Right renal pelvis (tissue), 4 donors: ENCODE measurements around the gene TNPO3. TPM values are rescaled to one million over a fixed set of nuclear protein-coding genes. Genes with fewer than 3 reads are reported as not detected.

Source experiments
- DNase-seq, 4 donors: peaks; one replicate each; pipeline ENCODE4 v3.0.0-alpha.2; 2013; ENCODE audit warnings: low read depth in 4 of 4, low spot score in 3 of 4, missing footprints in 1 of 4
- polyA plus RNA-seq, 4 donors: library from polyadenylated mRNA; unstranded; fragments of 120-200 nt; gene quantifications; one replicate each; pipeline ENCODE4 v1.2.1, GENCODE V29; 2013; ENCODE audit not compliant: insufficient read length in 4 of 4

The TNPO3 gene
- 10 to 100 TPM; 42.9 to 45.3 (median 43.7) TPM for polyA plus RNA-seq

DNA sequence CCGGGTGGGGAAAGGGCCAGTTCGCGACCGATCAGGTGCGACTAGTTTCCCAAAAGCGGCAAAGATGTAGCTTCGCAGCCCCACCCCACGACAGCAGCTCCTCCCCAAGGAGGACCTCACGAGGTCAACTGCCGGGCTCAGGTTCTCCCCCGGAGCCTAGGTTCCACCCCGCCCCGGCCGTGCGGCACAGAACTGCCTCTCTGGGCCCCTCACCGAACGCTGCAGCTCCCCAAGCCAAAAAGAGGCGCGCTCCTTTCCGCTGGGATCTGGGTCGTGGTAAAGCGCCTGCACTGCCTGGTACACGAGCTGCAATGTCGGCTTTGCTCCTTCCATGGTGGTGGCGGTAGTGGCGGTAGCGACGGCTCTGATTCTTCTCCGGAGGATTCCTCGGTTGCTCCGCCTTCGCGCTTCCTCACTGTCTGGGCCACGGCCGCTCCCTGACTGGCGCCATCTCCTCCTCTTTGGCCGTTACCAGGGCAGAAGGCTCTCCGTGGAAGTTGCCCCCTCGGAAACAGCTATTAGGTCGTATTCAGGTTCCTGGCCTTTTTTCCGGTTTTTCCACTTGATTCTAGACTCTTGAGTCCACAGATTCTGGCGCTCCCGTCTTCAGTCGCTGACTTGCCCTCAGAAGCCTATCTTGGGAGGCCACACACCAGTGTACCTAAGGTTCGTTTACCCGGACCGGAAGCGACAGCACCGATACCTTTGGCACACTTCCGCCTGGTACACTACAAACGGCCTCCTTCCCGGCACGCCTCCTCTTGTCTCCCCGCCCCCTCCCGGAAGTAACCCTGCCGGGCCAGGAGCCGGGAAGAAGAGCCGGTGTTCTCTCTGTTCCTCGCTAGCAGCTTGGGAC, at the start of gene TNPO3:
TSS of gene TNPO3 (minus strand) at position 674 of the 856 bp plus-strand sequence. CDS start at position 333, 341 bp downstream.
- DNase-seq, result peak; percentile 86 to 89 (median 88)

DNA sequence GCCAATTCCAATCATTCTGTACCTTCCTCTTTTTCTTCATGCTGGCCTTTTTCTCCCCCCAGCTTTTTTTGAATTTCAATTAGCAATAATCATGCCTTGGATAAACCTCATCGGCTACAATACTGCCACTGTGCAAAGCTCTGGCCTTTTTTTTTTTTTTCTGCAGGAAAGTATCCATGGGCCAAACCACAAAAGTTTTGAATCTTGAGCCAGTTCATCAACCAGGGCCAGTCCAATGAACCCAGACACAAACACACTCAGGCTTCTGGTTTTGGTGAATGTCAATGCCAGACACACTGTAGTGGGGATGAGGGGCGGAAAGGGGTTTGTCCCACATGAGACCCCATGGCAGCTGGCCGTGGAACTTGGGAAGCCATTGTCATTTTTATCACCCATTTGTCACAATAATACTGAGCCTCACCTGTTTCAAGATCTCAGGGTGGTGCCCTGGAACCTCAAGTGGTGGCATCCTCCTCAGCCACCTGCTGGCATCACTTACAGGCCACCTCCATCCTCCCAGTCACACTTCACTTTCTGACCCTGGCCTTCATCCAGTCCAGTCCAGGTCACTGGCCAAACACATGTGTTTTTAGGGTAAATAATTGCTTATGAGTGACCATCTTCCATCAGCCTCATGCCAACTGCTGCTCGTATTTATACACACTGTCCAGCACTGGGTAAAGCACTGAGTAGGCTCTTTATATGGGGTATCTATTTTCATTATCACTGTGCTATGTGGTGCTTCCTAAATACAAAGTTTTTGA, 48.8 kb upstream of the TNPO3 start:
- no peak for DNase-seq

DNA sequence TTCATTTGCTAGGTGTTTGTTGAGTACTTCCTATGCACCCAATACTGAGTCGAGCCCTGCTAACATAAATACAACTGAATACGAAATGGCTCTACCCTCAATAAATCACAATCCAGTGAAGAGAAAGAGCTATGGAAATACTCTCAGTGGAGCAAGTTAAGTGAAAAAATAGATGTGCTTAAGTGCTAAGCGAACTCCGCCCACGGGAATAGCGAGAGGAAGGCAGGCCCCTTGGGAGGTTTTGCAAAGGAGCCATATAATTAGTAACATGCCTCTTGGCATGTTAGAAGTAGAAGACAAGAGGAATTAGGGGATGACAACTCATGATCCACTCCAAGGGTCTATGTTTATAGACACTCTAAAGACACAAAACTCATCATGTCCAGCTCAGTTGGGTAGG, 46.8 kb upstream of the TNPO3 start:
- DNase-seq, result no peak

DNA sequence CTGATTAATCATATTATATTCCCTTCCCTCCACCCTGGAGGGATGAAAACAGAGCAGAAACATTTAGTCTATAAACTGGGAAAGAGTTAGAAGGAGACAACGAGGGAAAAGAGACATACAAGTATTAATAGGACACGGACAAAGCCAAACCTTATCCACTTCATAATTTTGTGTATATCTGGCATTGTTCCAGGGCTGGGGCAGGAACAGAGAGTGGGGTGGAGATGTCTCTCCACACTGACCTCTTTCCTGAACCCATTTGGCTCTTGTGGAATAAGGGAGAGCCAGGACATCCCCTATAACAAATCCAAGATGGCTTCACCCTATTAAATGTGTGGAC, 45.9 kb upstream of the TNPO3 start:
- no peak for DNase-seq

DNA sequence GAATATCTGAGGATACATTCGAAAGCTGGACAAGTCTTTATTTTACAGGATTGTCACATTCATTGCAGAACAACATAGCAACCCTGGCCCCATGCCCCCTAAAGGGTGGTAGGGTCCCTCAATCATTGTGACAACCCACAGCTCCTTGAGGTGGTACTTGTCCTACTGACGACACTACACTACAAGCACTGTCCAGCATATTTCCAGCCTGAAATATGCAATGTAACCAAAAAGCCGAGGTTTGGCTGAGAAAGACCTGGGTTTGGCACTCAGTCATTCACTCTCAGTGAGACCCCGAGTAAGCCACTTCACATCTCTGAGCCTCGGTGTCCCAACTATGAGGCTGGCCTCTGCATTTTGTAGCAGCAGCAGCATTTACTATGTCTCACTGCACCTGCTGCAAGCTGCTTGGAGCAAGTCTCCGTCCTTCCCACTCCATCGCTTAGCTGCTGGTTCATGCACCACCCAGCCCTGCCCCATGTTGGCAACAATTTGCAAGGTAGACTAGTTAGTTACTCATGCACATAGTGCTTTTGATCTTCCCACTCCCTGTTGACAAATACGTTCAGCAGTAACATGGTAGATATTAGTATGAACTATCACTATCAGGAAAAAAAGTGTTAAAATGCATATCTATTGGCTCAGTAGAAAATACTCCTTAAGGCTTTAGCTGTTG, 43.6 kb upstream of the TNPO3 start:
- no peak for DNase-seq

DNA sequence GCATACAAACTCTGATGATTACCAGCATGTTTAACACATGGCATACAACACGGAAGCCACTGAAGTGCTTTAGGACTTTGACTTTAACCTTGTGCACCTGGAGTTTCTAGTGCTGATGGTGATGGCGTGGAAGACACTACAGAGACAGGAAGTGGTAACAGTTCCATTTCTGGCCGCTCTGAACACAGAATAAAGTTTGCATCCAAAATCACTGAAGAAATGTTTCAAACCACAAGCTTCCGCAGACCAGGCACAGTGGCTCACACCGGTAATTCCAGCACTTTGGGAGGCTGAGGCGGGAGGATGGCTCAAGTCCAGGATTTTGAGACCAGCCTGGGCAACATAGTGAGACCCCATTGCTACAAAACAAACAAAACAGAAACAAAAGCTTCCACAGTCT, 40.3 kb upstream of the TNPO3 start:
- DNase-seq, result no peak

DNA sequence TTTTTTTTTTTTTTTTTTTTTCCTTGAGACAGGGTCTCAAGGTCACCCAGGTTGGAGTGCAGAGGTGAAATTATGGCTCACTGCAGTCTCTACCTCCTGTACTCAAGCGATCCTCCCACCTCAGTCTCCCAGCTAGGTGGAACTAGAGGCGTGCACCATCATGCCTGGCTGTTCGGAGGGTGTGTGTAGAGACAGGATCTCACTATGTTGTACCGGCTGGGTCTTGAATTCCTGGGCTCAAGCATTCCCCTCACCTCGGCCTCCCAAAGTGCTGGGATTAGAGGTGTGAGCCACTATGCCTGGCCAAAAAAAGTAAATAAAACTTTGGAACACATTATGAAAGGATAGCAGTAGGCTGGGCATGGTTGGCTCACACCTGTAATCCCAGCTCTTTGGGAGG, 39.6 kb upstream of the TNPO3 start:
- no peak for DNase-seq

DNA sequence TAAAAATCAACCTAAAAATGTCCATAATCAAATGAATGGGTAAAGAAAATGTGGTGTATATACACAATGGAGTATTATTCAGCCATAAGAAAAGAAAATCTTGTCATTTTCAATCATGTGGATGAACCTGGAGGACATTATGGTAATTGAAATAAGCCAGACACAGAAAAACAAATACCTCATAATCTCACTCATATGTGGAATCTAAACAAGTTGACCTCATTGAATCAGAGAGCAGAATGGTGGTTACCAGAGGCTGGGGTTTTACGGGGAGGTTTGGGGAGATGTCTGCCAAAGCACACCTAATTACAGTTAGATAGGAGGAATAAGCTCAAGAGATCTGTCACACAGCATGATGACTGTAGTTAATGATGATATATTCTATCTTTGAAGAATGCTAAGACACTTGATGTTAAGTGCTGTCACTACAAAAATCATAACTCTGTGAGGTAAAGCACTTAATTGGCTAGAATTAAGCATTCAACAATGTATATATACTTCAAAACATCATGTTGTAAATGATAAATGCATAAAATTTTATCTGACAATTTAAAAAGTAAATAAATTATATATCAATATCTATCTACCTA, 39.1 kb upstream of the TNPO3 start:
- DNase-seq, result no peak

DNA sequence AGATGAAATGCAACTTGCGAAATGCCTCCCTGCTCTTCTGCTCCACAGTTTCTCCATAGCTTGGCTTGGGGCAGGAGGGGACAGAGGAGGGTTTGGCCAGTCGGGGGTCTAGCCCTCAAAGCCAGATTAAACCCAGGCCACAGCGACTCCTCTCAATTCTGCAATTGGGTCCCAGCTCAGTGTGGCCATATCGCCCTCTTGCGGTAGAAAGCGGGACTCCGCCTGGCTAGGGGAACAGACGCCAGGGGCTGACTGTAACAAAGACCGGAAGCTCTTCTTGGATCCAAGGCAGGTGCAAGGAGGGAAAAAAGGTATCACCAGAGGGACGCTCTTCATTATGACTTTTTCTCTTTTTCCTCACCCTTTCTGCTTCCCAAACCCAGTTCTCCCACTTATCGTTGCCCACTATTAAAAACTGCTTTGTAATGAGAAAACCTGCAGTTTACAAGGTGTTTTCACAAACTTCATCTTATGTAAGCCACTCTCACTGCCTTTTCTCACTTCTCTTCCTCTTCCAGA, 36.6 kb upstream of the TNPO3 start:
- peak; percentile 49 to 75 (median 69) for DNase-seq

DNA sequence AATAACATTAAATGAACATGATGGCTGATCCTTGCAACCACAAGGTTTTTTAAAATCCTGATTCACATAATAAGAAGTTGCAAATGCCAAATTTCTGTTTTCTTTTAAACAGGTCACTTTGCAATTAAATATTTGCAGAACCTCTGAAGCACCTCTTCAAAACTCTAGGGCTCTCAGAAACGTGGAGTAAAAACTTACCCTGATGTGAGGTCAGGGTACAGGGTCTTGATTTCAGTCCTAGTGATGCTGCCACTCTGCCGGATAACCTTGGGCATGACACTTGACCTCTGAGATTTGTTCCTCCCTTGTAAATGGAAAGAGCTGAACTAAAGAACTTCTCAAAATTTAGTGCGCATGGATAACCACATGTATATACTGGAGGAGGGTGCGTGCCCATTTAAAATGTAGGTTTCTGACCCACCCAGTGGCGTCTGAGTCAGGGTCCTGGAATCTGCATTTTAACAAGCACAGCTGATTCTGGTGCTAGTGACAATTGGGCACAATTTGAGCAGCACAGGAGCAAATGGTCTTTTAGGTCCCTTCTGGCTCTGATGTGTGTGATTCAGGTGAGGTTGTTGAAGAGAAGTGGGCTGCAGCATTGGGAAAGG, 35.5 kb upstream of the TNPO3 start:
- no peak for DNase-seq

DNA sequence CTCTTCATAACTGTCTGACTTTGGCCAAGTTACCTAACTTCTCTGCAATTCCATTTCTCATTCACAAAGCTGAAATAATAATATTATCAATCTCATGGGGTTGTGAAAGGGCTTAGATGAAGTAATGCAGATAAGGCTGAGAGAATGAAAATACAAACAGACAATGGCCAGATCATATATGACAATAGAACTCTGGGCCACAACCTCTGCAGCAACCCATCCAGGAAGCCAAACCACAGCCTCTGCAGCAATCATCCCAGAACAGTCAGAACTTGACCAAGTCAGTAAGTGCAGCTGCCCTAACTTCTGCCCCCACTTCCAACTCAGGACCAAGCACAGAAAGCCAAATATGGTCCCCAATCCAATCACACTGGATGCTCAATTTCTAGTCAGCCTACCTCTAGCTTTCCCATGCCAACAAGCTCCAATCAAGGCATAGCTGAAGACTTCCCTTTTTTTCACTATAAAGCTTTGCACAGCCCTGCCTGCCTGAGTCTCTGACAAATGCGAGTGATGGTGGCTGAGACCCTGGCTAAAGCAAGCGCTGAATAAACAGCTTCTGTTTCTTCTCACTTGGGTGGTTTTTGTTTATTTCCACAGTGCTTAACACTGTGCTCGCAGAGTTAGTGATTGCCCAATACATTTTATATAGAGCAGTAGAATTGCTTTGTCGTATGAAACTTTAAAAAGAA, 34.8 kb upstream of the TNPO3 start:
- no peak for DNase-seq

DNA sequence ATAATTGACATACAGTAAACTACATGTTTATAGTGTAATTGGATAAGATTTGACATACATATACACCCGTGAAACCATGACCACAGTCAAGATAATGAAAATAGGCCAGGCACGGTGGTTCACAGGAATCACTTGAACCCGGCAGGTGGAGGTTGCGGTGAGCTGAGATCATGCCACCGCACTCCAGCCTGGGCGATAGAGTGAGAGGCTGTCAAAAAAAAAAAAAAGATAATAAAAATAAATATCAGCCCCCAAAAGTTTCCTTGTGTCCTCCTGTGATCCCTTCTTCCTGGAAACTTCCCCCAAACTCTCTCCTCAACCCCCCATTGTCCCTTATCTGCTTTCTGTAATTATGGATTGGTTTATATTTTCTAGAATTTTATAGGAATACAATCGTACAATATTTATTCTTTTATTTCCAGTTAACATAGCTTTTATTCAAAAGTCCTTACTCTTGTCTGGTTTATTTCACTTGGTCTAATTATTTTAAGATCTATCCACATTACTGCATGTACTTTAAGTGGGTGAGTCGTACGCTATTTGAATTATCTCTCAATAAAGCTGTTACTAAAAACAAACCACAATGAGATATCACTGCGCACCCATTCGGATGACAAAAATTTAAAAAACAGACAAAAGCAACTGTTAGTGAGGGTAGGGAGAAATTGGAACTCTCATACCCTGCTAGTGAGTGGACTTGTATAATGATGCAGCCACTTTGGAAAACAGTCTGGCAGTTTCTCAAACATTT, 30.1 kb upstream of the TNPO3 start:
- no peak for DNase-seq

DNA sequence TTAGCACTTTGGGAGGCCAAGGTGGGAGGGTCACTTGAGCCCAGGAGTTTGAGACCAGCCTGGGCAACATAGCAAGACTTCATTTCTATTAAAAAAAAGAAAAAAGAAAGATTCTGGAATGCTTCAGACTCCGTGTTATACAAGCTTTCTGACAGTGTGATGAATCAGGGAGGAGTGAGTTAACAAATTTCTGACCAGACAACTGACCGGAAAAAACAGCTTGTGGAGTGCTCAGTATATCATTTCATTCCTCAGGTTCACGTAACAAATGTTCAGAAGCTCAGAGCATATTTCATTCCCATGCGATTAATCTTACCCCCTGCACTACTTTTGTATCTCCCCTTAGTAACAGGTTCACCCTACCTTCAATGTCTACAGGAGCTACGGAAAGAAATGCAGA, 28.6 kb upstream of the TNPO3 start:
- no peak for DNase-seq

DNA sequence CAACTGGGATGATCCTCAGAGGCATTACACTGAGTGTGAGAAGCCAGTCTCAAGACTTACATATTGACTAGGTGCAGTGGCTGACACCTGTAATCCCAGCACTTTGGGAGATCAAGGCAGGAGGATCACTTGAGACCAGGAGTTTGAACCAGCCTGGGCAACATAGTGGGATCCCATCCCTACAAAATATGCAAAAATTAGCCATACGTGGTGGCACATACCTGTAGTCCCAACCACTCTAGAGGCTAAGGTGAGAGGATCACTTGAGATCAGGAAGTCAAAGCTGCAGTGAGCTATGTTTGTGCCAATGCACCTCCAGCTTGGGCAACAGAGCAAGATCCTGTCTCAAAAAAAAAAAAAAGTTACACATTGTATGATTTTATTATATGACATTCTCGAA, 23.5 kb upstream of the TNPO3 start:
- DNase-seq, result no peak

DNA sequence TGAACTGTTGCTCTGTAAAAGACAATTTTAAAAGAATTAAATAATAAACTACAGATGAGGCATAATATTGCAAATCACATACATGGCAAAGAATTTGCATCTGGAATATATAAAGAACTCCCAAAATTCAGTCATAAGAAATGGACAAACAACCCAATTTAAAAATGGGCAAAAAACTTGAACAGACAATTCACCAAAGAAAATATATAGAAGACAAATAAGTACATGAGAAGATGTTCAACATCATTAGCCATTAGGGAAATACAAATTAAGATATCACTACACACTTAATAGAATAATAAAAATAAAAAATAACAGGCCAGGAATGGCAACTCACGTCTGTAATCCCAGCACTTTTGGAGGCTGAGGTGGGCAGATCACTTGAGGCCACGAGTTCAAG, 22.0 kb upstream of the TNPO3 start:
- no peak for DNase-seq

DNA sequence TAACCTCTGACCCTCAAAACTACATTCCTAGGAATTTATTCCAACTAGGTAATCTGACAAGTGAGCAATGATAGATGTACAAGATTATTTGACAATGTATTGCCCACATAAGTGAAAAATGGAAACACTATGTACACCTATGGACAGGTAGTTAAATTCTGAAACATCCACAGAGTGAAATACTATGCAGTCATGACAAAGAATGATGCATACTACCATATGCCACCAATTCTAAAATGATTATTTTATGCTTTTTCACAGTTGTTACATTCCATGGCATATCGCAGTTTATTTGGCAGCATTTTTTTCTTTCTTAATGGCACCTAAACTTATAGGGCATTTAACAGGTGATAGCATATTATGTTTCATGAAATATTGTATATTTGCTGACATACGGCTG, 20.1 kb upstream of the TNPO3 start:
- DNase-seq, result no peak

DNA sequence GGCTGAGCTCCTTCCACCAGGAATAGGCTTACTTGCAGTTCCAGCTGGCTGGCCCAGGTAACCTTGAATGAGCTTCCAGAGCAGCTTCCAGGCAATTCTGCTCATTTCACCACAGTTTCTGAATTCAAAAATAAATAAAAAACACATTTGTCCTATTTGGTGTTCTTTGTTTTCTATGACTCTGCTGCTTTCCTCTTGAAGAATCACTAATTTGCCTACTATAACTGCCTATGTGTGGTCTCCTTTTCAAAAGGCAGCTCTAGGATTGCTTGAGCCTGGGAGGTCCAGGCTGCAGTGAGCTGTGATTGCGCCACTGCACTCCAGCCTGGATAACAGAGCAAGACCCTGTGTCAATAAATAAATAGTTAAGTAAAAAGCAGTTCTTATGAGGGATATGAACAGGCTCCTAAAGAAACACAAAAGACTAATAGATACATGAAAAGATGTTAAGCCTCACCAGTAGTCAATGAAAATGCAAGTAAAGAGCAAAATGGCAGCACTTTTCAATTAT, 19.5 kb upstream of the TNPO3 start:
- DNase-seq, result no peak

DNA sequence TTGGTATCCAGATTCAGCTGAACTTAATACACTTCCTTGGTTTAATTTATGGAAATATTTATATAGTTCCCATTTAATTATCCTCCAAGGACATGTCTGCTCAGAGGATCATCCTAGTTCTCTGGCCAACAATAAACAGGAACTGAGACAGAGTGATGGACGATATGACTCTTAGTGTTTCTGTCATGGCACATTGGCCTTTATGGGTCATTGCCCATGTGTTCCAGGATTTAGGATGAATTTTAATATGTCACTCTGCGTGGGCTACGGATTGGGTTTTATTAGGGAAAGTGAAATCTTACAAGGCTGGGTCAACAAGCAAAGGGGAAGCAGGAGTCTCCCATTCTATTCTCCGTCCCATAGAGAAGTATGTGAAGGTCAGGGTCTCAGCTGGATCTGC, 18.8 kb upstream of the TNPO3 start:
- DNase-seq, result no peak

DNA sequence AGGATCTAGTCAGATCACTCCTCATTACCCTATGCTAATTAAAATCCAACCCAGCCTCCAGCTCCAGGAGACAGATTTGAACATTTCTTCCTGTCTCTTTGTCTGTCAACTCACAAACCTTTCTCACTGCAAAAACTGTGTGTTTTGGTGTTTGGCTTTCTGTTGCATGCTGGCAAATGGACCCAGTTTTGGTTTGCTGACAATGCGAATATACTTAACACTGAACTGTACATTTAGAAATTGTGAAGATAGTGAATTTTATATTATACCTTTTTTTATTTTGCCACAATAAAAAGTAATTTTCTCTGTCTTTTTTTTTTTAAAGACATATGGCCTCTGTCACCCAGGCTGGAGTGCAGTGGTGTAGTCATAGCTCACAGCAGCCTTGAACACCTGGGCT, 18.3 kb upstream of the TNPO3 start:
- no peak for DNase-seq
